ENCODE data around the gene FCER1G.

GRCh38 chr1:161261261-161262235 is 46.5 kb downstream of the FCER1G start:
- TF ChIP-seq CTCF (IDR thresholded peaks at IDR 0.05): no peak
- no peak for TF ChIP-seq EP300 (IDR thresholded peaks at IDR 0.05)
- TF ChIP-seq POLR2A (IDR thresholded peaks at IDR 0.05): no peak
